ENCODE data around the gene COPS2.

DNA sequence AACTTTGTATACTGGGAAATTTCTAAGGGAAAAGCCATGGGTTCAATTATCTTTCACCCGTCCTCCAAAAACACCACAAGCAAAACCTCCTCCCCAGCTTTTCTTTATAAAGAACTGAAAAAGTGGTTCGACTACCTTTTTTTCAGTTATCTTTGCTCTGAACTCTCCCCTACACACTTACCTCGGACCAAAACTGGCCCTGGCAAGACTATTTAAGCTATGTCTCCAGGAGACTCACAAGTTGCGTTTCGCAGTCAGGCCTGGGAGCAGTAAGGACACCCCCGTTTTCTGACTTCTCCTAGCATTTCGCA is 645 bp downstream of the COPS2 start:
- TF ChIP-seq, protein P1, sequence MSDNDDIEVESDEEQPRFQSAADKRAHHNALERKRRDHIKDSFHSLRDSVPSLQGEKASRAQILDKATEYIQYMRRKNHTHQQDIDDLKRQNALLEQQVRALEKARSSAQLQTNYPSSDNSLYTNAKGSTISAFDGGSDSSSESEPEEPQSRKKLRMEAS (IDR thresholded peaks at IDR 0.05; ENCODE audit: low read depth) = no peak
- TF ChIP-seq POLR2AphosphoS5 (IDR thresholded peaks at IDR 0.05; ENCODE audit: low read depth, low read length) = no peak
- no peak for TF ChIP-seq CHD2 (IDR thresholded peaks at IDR 0.05; ENCODE audit: low read length, partially characterized antibody)
- no peak for TF ChIP-seq TCF12 (IDR thresholded peaks at IDR 0.05)
- TF ChIP-seq, protein P2, sequence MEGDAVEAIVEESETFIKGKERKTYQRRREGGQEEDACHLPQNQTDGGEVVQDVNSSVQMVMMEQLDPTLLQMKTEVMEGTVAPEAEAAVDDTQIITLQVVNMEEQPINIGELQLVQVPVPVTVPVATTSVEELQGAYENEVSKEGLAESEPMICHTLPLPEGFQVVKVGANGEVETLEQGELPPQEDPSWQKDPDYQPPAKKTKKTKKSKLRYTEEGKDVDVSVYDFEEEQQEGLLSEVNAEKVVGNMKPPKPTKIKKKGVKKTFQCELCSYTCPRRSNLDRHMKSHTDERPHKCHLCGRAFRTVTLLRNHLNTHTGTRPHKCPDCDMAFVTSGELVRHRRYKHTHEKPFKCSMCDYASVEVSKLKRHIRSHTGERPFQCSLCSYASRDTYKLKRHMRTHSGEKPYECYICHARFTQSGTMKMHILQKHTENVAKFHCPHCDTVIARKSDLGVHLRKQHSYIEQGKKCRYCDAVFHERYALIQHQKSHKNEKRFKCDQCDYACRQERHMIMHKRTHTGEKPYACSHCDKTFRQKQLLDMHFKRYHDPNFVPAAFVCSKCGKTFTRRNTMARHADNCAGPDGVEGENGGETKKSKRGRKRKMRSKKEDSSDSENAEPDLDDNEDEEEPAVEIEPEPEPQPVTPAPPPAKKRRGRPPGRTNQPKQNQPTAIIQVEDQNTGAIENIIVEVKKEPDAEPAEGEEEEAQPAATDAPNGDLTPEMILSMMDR (IDR thresholded peaks at IDR 0.05) = no peak
- no peak for TF ChIP-seq MEF2A (IDR thresholded peaks at IDR 0.05; ENCODE audit: borderline replicate concordance, low read depth)

All from SK-N-SH (cell line).